Rectal smooth muscle tissue (tissue), 1 donor: ENCODE results near the gene NSDHL.
"Not testable (repeated sequence)": the region's sequence is repeated elsewhere in the genome, so short reads cannot be mapped to it uniquely, and the experiment has no call there.

Experiments
- H3K27ac ChIP-seq: one replicate; pipeline ENCODE4 v1.7.0; 2013; ENCODE audit warnings: low read depth, low read length, inconsistent platforms
- H3K27me3 ChIP-seq: one replicate; pipeline ENCODE4 v1.7.0; 2013; ENCODE audit warnings: low read length; ENCODE audit not compliant: control insufficient read depth, insufficient read depth
- H3K36me3 ChIP-seq: one replicate; pipeline ENCODE4 v1.7.0; 2013; ENCODE audit warnings: low read length; ENCODE audit not compliant: control insufficient read depth, insufficient read depth
- H3K4me1 ChIP-seq: one replicate; pipeline ENCODE4 v1.7.0; 2013; ENCODE audit warnings: low read length; ENCODE audit not compliant: control insufficient read depth, insufficient read depth
- H3K4me3 ChIP-seq: one replicate; pipeline ENCODE4 v1.7.0; 2013; ENCODE audit warnings: low read length
- H3K9ac ChIP-seq: one replicate; pipeline ENCODE4 v1.7.0; 2013; ENCODE audit warnings: low read length

NSDHL gene

GRCh38 chrX:152899111-152899873 lies 68.4 kb downstream of the NSDHL start:
- Histone ChIP-seq H3K4me1 (no peaks in the 10 kb centered on the region), H3K4me3 (no peak overlapping the region)

GRCh38 chrX:152899874-152900719 lies 69.2 kb downstream of the NSDHL start:
- H3K36me3 ChIP-seq = no peaks in the 10 kb centered on the region
- no peaks in the 10 kb centered on the region for H3K4me1 ChIP-seq
- H3K4me3 ChIP-seq = no peak overlapping the region
- no peak overlapping the region for H3K27ac ChIP-seq
- no peak overlapping the region for H3K9ac ChIP-seq
- H3K27me3 ChIP-seq = peaks cover 24% of the 10 kb centered on the region

More at GRCh38 chrX:152899111-152899873, 68.4 kb downstream of the NSDHL start:
- Histone ChIP-seq H3K36me3 (no peaks in the 10 kb centered on the region), H3K27ac (no peak overlapping the region), H3K27me3 (peaks cover 23% of the 10 kb centered on the region), H3K9ac (no peak overlapping the region)

- Histone ChIP-seq H3K4me3 (no peak overlapping the region), H3K9ac (no peak overlapping the region), H3K36me3 (no peaks in the 10 kb centered on the region), H3K27ac (no peak overlapping the region), H3K4me1 (no peaks in the 10 kb centered on the region), H3K27me3 (peaks cover 24% of the 10 kb centered on the region)
Measured at GRCh38 chrX:152900937-152901445, 70.1 kb downstream of the NSDHL start.

GRCh38 chrX:152901816-152902501 lies 71.1 kb downstream of the NSDHL start:
- Histone ChIP-seq H3K4me3 (no peak overlapping the region), H3K4me1 (no peaks in the 10 kb centered on the region), H3K36me3 (no peaks in the 10 kb centered on the region), H3K9ac (no peak overlapping the region), H3K27ac (no peak overlapping the region), H3K27me3 (peaks cover 22% of the 10 kb centered on the region)

GRCh38 chrX:152902502-152902820 lies 71.6 kb downstream of the NSDHL start:
- Histone ChIP-seq H3K27ac (no peak overlapping the region), H3K4me1 (no peaks in the 10 kb centered on the region), H3K36me3 (no peaks in the 10 kb centered on the region), H3K4me3 (no peak overlapping the region), H3K9ac (no peak overlapping the region), H3K27me3 (peaks cover 18% of the 10 kb centered on the region)

GRCh38 chrX:152903589-152903988 lies 72.7 kb downstream of the NSDHL start:
- H3K36me3 ChIP-seq = no peaks in the 10 kb centered on the region

GRCh38 chrX:152904151-152905080 lies 73.6 kb downstream of the NSDHL start:
- Histone ChIP-seq H3K27me3 (peaks cover 10% of the 10 kb centered on the region), H3K4me3 (no peak overlapping the region), H3K4me1 (no peaks in the 10 kb centered on the region), H3K9ac (no peak overlapping the region), H3K36me3 (no peaks in the 10 kb centered on the region), H3K27ac (no peak overlapping the region)

More at GRCh38 chrX:152903589-152903988, 72.7 kb downstream of the NSDHL start:
- H3K4me3 ChIP-seq = no peak overlapping the region
- H3K27ac ChIP-seq = no peak overlapping the region
- no peaks in the 10 kb centered on the region for H3K4me1 ChIP-seq
- H3K27me3 ChIP-seq = peaks cover 14% of the 10 kb centered on the region
- H3K9ac ChIP-seq = no peak overlapping the region

- no peaks in the 10 kb centered on the region for H3K4me1 ChIP-seq
- no peak overlapping the region for H3K27ac ChIP-seq
- peaks cover 9% of the 10 kb centered on the region for H3K27me3 ChIP-seq
- no peak overlapping the region for H3K9ac ChIP-seq
- H3K36me3 ChIP-seq = no peaks in the 10 kb centered on the region
- H3K4me3 ChIP-seq = no peak overlapping the region
Measured at GRCh38 chrX:152905081-152905420, 74.2 kb downstream of the NSDHL start.

- H3K27ac ChIP-seq = no peak overlapping the region
- H3K27me3 ChIP-seq = peaks cover 2% of the 10 kb centered on the region
- no peak overlapping the region for H3K9ac ChIP-seq
- no peak overlapping the region for H3K4me3 ChIP-seq
- H3K36me3 ChIP-seq = no peaks in the 10 kb centered on the region
- no peaks in the 10 kb centered on the region for H3K4me1 ChIP-seq
Measured at GRCh38 chrX:152907084-152907651, 76.3 kb downstream of the NSDHL start.

GRCh38 chrX:152908486-152908885 lies 77.6 kb downstream of the NSDHL start:
- Histone ChIP-seq H3K36me3 (no peaks in the 10 kb centered on the region), H3K4me1 (no peaks in the 10 kb centered on the region), H3K9ac (no peak overlapping the region), H3K4me3 (no peak overlapping the region), H3K27me3 (peaks cover 2% of the 10 kb centered on the region), H3K27ac (no peak overlapping the region)

- H3K36me3 ChIP-seq, H3K4me1 ChIP-seq, H3K4me3 ChIP-seq, H3K9ac ChIP-seq, H3K27me3 ChIP-seq, H3K27ac ChIP-seq: not testable (repeated sequence)
Measured at GRCh38 chrX:152910018-152910417, 79.2 kb downstream of the NSDHL start.
